ENCODE measurements around the gene P2RY6.

P2RY6 gene

DNA sequence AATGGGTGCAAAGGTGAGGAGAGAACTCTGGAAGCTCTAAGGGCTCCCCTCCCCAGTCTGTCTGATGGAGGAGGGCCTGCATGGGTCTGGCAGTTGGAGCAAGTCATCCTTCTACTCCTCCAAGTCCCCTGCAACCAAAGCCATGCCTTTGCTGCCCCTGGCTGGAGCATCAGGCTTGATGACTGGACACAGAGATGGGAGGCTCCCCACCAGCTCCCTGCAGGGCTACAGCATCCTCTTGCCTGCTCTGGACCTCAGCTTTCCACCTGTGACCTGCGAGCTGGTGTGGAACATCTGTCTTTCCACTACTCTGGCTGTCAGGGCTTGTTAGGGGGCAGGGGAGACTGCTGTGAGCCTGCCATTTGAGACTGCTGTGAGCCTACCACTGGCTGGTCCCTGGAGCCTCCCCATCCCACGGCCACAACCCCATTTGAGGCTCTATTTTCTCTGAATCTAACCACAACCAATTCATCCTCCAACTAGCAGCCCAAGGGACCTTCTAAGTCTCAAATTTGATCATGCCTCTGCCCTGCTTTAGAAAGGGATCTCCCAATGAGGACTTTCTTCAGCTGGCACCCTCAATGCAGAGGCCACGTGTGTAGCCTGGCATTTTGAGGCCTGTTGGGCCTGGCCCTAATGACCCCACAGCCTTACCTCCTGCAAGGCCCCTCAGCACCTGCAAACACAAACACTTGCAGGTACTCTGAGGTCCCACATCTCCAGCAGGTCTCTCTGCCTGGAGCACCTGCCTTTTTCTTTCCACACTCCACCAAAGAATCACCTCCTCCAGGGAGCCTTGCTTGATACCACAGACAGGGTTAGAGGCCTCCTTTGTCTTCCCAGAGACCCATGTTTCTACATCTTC, 9.9 kb downstream of the P2RY6 start:
- DNase-seq = no peak

DNA sequence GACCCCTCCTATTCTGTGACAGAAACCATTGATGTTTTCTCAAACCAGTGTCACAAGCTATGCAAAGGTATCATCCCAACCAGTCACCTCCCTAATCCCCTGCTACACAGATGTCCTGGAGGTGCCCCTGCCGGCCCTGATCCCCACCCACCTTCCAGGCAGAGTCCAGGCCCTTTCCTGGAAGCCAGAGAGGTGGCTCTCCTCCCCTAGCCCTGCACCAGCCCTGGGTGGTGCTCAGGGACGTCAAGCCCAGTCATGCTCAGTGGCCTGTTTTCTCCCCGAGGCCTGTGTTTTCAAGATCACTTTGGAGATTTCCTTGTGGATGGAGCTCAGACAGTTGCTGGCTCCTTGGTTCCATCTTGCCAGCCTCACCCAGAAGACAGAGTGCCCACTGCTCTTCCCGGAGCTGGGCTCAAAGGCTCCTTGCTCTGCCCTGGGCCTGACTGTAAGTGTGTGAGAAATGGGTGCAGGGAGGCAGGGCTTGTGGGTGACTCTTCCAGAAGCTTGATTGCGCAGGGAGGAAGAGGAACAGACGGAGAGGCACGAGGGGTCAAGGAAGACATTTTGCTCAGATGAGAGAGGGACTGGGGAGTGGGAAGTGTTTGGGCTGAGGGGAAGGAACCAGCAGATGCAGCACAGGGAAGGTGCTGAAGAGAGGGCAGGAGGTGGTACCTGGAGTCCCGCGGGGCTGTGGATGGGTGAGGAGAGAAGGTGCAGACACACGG, 11.3 kb downstream of the P2RY6 start:
- no peak for DNase-seq

DNA sequence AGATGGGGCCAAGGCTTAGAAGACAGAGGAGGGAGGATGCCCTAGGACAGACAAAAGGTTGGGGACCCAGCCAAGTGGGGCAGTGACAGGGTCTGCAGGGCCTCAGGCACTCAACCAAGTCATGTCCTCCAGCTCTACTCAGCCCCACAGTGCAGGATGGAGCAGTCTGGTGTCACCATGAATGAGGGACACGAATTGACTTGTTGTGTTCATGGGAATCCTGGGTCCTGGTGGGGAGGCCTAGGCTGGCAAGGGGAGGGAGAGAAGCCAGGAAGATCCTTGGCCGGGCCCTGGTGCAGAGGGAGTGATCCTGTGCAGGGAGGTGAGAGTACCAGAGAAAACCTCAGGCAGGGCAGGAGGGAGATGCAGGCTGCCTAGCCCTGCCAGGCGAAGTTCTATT, 12.0 kb downstream of the P2RY6 start:
- DNase-seq = no peak

DNA sequence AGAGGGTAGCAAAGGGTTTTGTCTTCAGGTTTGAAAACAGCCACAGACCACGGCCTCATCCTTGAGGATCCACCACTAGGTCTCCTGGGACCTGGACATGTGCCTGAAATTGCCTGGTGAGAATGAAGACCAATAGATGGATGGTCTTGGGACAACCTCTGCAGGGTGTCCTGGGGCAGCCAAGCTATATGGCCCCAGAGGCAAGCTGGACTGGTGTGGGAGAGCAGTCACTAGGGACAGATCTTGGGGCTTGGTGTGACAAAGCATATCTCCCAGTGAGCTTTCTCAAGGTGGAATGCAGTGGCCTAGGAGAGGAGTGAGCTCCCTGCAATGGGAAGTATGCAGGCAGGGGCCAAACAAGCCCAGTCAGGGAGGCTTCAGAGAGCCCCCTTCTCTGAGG, 13.6 kb downstream of the P2RY6 start:
- DNase-seq = no peak

GRCh38 chr11:73286240-73286810, 14.2 kb downstream of the P2RY6 start:
- no peak for DNase-seq

DNA sequence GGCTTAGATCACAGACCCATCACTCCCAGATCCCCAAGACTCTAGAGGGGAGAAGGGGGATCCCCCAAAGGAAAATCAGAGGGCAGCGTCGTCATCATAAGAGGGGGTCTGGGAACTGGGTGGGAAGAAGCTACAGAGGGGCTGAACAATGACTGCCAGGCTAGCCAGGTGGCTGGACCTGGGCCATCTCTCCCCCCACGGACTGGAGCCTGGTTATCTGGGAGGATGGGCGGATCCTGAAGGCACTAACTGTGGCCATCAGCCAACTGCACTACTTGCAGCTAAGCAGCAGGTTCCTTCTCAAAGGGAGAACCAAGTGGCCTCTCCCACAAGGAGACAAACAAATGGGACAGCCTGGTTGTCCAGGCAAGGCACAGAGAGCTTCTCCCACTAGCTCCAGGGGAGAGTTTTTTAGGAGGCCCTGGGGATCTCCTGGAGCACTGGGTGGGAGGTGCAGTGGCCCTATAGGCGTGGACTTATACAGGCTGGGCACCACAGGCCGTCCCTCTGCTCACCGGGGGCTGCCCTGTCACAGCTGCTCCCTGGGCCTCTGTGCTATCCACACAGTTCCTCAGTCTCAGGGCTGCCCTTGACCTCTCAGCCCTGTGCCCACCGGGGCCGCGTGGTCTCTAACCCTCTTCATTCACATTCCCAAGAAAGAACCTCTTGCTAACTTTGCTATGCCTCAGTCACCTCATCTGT, 15.4 kb downstream of the P2RY6 start:
- no peak for DNase-seq

- no peak for DNase-seq
These were observed 16.2 kb downstream of the P2RY6 start for GRCh38 chr11:73288192-73288872.

GRCh38 chr11:73288873-73289707, 17.0 kb downstream of the P2RY6 start:
- DNase-seq = peak; percentile 62

GRCh38 chr11:73290536-73290935, 18.4 kb downstream of the P2RY6 start:
- DNase-seq = no peak

- no peak for DNase-seq
These were observed 19.1 kb downstream of the P2RY6 start for GRCh38 chr11:73291196-73291595.

DNA sequence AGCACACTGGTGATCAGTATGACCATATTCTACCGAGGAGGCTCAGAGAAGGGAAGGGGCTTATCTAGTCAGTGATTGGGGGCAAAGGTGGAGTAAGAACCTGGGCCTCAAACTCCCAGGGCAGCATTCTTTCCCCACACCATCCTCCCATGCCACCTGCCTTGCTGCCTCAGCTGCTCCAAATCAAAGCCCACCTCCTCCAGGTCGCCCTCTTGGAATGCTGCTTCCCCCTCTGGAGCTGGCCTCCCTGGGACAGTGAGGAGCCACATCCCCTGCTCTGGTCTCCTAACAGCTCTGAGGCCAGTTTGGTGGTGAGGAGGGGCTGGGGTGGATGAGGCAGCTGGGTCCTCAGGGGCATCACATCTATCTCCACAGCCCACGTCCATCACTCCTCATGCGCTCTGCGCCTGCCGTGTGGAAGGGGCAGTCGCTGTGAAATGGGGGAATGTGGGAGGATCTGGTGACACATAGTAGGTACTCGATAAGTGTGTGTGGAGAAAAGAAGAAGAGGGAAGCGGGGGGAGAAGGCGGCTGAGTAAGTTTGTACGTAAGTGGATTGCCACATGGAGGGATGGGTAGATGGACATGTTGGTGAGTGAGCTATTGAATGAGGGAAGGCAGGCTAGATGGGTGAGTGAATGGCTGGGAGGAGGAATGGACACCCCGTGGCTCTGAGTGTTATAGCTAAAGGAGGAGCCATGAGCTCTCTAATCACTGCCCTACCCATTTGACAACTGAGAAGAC, 19.8 kb downstream of the P2RY6 start:
- no peak for DNase-seq

GRCh38 chr11:73292525-73292894, 20.4 kb downstream of the P2RY6 start:
- no peak for DNase-seq

GRCh38 chr11:73293356-73293936, 21.3 kb downstream of the P2RY6 start:
- no peak for DNase-seq

GRCh38 chr11:73294604-73295003, 22.5 kb downstream of the P2RY6 start:
- DNase-seq = no peak

DNA sequence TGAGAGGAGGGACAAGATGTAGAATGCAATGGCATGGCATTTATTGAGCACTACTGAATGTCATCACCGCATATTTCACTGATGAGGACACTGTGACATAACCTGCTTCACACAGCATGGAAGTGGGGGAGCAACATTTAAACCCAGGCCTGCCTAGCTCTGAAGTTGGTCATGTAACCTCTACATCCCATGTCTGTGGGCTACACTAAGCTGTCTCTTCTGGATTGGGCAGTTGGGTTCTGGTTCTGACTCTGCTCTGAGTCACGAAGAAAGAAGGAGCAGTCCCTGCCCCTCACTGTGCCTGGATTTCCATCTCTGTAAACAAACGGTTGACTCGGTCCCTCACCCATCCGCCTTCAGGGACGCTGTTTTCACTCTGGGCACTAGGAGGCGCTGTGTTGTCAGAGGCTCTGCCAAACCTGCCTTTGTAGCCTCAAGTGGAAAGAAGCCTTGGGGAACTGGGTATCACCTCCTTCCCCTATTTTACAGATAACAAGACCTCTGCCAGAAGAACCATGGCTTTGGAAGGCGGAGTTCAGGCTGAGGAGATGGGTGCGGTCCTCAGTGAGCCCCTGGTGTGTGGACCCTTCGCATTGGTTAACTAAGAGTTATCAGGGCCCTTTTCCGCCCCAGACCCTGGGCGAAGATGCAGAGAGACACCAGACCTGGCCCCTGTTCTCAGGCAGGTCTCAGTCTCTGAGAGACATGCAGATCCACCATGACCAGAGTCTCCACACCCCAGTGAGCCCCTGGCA, 23.3 kb downstream of the P2RY6 start:
- DNase-seq = peak; percentile 30

GRCh38 chr11:73295996-73296318, 23.8 kb downstream of the P2RY6 start:
- no peak for DNase-seq

DNA sequence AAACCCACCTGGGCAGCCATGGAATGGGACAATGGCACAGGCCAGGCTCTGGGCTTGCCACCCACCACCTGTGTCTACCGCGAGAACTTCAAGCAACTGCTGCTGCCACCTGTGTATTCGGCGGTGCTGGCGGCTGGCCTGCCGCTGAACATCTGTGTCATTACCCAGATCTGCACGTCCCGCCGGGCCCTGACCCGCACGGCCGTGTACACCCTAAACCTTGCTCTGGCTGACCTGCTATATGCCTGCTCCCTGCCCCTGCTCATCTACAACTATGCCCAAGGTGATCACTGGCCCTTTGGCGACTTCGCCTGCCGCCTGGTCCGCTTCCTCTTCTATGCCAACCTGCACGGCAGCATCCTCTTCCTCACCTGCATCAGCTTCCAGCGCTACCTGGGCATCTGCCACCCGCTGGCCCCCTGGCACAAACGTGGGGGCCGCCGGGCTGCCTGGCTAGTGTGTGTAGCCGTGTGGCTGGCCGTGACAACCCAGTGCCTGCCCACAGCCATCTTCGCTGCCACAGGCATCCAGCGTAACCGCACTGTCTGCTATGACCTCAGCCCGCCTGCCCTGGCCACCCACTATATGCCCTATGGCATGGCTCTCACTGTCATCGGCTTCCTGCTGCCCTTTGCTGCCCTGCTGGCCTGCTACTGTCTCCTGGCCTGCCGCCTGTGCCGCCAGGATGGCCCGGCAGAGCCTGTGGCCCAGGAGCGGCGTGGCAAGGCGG, 24.5 kb downstream of the P2RY6 start:
- DNase-seq = no peak

DNA sequence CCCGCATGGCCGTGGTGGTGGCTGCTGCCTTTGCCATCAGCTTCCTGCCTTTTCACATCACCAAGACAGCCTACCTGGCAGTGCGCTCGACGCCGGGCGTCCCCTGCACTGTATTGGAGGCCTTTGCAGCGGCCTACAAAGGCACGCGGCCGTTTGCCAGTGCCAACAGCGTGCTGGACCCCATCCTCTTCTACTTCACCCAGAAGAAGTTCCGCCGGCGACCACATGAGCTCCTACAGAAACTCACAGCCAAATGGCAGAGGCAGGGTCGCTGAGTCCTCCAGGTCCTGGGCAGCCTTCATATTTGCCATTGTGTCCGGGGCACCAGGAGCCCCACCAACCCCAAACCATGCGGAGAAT, 25.1 kb downstream of the P2RY6 start:
- no peak for DNase-seq

DNA sequence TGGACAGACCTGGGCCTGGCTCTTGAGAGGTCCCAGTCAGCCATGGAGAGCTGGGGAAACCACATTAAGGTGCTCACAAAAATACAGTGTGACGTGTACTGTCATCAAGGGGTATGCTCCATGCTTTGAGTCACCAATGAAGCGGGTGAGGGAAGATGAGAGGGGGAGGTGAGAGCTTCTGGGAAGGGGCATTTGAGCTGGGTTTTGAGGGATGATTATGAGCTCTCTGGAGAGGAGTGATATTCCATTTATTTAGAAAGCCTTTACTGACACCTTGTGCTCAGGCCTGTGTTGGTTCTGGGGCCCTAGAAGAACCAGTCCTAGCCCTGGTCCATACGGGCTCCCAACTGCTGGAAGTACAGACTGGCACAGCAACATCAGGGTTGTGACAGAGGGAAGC, 25.6 kb downstream of the P2RY6 start:
- no peak for DNase-seq

DNA sequence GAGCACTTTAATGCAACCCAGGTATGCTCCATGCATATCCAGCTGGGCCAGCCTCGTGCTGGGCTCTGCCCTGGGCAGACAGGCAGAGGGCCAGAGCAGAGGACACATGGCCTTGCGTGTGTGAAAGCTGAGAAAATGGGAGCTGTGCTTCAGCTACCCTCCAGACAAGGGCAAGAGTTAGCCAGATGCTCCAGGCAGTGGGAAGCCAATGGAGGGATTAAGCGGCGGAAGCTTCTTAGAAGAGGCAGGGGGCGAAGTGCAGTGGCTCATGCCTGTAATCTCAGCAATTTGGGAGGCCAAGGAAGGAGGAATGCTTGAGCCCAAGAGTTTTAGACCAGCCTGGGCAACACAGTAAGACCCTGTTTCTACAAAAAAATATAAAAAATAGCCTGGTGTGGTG, 26.1 kb downstream of the P2RY6 start:
- no peak for DNase-seq

Measured in NCI-H2107 (cell line).